ENCODE measurements around the gene OSTF1. TPM values are rescaled to one million over a fixed set of nuclear protein-coding genes. Genes with fewer than 3 reads are reported as not detected.
A peak's percentile ranks its signal among the peaks of the same experiment; 100 is the strongest.

Gene OSTF1
- total and polyA plus RNA-seq, 5 donors from 2014 or later, result 68.2 to 203 (median 144) TPM

DNA sequence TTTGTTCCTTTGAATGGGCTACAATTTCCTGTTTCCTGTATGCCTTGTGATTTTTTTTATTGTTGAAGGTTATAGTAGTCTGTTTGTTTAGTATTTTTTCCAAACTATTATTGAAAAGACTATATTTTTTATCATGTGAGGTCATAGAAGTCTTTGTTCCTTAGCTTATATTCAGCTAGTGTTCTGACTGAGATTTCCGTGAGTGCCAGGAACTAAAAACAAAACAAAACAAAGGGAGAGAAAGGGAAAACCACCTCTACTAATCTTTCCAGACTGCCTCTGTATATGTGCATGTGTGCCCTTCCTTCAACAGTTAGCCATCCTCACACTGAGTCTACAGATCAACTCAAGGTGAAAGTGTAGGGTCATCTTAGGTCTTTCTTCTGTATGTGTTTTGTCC lies 79.0 kb downstream of the OSTF1 start:
- Mint-ChIP-seq H3K36me3 (peaks cover 60% of the 10 kb centered on the region), H3K4me1 (peaks cover 18 to 35% (median 30%) of the 10 kb centered on the region in 4 donors), H3K9me3 (peaks cover 0 to 15% (median 5%) of the 10 kb centered on the region in 7 donors), H3K4me3 (no peak overlapping the region), H3K27me3 (no peaks in the 10 kb centered on the region), H3K27ac (peak overlapping the region; percentile 7 to 79 (median 41))
- ATAC-seq (ENCODE audit: low read depth in 2 of 2), result no peak
- Histone ChIP-seq H3K4me3 (ENCODE audit: low read depth, low read length) (peak overlapping the region; percentile 7), H3K36me3 (ENCODE audit: control insufficient read depth, insufficient read depth, low read length) (peaks cover 16% of the 10 kb centered on the region), H3K27me3 (ENCODE audit: control insufficient read depth, insufficient read depth, low read length) (no peaks in the 10 kb centered on the region), H3K4me1 (ENCODE audit: control insufficient read depth, insufficient read depth, low read length, poor library complexity, severe bottlenecking) (peaks cover 5% of the 10 kb centered on the region), H3K27ac (ENCODE audit: insufficient read depth, low read length, poor library complexity, severe bottlenecking) (no peak overlapping the region), H3K9me3 (ENCODE audit: control insufficient read depth in 2 of 2, low read length in 2 of 2) (peaks cover 0 to 5% of the 10 kb centered on the region in 2 experiments)
- no peak for DNase-seq

DNA sequence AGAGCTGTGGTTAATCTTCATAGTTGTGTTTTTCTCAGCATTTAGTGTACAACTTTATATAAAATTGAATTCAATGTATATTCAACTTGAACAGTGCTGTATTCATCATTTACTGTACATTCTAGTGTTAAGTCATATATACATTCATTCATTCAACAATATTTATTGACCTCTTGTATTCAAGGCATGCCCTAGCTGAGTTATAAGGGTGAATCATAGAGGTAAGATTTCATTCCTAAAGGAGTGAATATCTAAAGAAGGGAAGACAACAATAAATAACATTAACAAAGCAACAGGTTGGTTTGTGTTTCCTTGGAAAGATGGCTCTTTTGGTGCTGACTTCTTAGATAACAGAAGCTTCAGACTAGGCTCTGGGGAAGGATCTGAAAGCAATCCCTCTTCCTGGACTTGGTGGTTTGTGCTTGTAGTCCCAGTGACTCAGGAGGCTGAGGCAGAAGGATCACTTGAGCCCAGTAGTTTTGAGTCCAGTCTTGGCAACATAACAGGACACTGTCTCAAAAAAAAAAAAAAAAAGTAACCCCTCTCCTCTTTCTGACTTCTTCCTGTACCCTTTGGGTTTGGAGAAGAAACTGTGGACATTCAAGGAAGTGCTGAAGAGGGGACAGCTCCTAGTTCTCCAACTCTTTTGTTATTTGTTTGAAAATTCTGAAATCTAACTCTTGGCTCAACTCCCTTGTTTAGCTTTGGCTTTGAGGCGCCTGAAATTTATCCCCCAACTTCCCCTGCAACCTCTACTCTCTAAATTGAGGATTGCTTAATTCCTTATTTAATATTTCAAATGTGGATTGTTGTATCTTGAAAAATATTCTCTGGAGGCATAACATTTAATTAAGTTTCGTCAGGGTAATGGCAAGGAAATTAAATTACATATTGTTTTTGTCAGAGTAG lies 80.2 kb downstream of the OSTF1 start:
- H3K9me3 Mint-ChIP-seq, result peaks cover 0 to 15% (median 5%) of the 10 kb centered on the region in 7 donors
- ATAC-seq (ENCODE audit: low read depth in 2 of 2) (no peak), DNase-seq (no peak)
- H3K27ac Mint-ChIP-seq, result peak overlapping the region in 2 of 3 donors; percentile 79
- Histone ChIP-seq H3K4me1 (ENCODE audit: control insufficient read depth, insufficient read depth, low read length, poor library complexity, severe bottlenecking) (peaks cover 5% of the 10 kb centered on the region), H3K27ac (ENCODE audit: insufficient read depth, low read length, poor library complexity, severe bottlenecking) (no peak overlapping the region), H3K4me3 (ENCODE audit: low read depth, low read length) (no peak overlapping the region), H3K36me3 (ENCODE audit: control insufficient read depth, insufficient read depth, low read length) (peaks cover 16% of the 10 kb centered on the region), H3K27me3 (ENCODE audit: control insufficient read depth, insufficient read depth, low read length) (no peaks in the 10 kb centered on the region), H3K9me3 (ENCODE audit: control insufficient read depth in 2 of 2, low read length in 2 of 2) (peaks cover 0 to 5% of the 10 kb centered on the region in 2 experiments)
- no peaks in the 10 kb centered on the region for H3K27me3 Mint-ChIP-seq
- peaks cover 61% of the 10 kb centered on the region for H3K36me3 Mint-ChIP-seq
- peaks cover 21 to 39% (median 31%) of the 10 kb centered on the region in 4 donors for H3K4me1 Mint-ChIP-seq
- no peak overlapping the region for H3K4me3 Mint-ChIP-seq

DNA sequence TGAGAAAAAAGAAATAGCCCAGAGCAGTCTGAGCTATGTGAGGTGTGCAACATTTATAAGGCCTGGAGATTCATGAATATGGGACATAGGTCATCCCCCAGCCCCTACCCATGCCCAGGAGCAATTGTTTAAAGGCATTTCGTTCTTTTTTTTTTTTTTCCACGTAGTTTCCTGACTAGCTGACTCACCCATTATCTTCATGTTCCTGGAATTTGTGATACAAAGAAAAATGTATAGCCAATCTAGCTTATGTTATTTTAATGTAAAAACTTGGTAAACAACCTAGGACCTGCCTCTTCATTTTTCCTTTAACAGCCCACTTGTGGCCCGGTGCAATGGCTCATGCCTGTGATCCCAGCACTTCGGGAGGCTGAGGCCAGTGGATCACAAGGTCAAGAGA lies 81.3 kb downstream of the OSTF1 start:
- Mint-ChIP-seq H3K27ac (no peak overlapping the region), H3K4me3 (no peak overlapping the region), H3K4me1 (peaks cover 21 to 39% (median 31%) of the 10 kb centered on the region in 4 donors), H3K27me3 (no peaks in the 10 kb centered on the region), H3K9me3 (peaks cover 0 to 15% (median 5%) of the 10 kb centered on the region in 7 donors), H3K36me3 (peaks cover 56% of the 10 kb centered on the region)
- ATAC-seq (ENCODE audit: low read depth in 2 of 2), result no peak
- Histone ChIP-seq H3K4me3 (ENCODE audit: low read depth, low read length) (no peak overlapping the region), H3K27me3 (ENCODE audit: control insufficient read depth, insufficient read depth, low read length) (no peaks in the 10 kb centered on the region), H3K36me3 (ENCODE audit: control insufficient read depth, insufficient read depth, low read length) (peaks cover 14% of the 10 kb centered on the region), H3K27ac (ENCODE audit: insufficient read depth, low read length, poor library complexity, severe bottlenecking) (no peak overlapping the region), H3K9me3 (ENCODE audit: control insufficient read depth in 2 of 2, low read length in 2 of 2) (peaks cover 0 to 5% of the 10 kb centered on the region in 2 experiments), H3K4me1 (ENCODE audit: control insufficient read depth, insufficient read depth, low read length, poor library complexity, severe bottlenecking) (peaks cover 5% of the 10 kb centered on the region)
- no peak for DNase-seq

DNA sequence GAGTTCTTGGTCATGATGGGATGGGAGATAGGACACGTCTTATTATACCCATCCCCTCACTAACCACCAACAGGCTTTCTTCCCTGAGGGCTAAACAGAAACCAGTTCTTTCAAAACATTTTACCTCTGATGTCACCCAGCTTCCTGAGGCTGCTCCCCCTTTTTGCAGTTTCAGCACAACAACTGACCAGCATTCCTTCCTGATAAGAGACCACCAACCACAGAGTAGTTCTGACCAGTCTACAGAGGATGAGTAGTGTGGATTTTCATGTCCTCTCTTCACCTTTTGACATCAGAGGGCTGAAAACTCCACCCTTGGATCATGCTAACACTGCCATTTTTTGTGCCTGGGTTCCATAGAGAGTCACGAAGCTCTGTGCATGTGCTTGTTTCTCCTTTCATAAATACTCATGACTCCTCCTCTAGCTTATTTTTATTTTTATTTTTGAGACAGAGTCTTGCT lies 82.6 kb downstream of the OSTF1 start:
- Mint-ChIP-seq H3K4me1 (peaks cover 21 to 32% (median 31%) of the 10 kb centered on the region in 4 donors), H3K27ac (no peak overlapping the region), H3K27me3 (no peaks in the 10 kb centered on the region), H3K9me3 (peaks cover 0 to 15% (median 5%) of the 10 kb centered on the region in 7 donors), H3K36me3 (peaks cover 49% of the 10 kb centered on the region), H3K4me3 (no peak overlapping the region)
- Histone ChIP-seq H3K4me1 (ENCODE audit: control insufficient read depth, insufficient read depth, low read length, poor library complexity, severe bottlenecking) (peaks cover 5% of the 10 kb centered on the region), H3K4me3 (ENCODE audit: low read depth, low read length) (no peak overlapping the region), H3K27ac (ENCODE audit: insufficient read depth, low read length, poor library complexity, severe bottlenecking) (no peak overlapping the region), H3K9me3 (ENCODE audit: control insufficient read depth in 2 of 2, low read length in 2 of 2) (peaks cover 0 to 5% of the 10 kb centered on the region in 2 experiments), H3K27me3 (ENCODE audit: control insufficient read depth, insufficient read depth, low read length) (no peaks in the 10 kb centered on the region), H3K36me3 (ENCODE audit: control insufficient read depth, insufficient read depth, low read length) (peaks cover 14% of the 10 kb centered on the region)
- DNase-seq, result no peak
- no peak for ATAC-seq (ENCODE audit: low read depth in 2 of 2)

DNA sequence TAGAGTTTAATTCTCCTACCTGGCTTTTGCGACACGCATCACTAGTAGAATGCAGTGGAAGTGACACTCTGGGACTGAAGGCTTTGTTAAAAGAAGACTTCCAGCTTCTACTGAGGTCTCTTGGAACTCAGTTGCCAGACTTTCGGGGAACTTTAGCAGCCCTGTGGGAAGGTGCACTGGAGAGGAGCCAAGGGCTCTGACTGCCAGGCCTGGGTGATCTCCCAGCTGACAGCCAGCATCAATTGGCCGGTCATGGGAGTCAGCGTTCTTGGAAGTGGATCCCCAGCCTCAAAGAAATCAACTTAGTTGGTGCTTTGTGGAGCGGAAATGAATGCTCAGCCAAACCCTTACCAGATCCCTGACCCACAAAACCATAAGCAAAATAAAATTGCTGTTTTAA lies 87.1 kb downstream of the OSTF1 start:
- peaks cover 4% of the 10 kb centered on the region for H3K27me3 Mint-ChIP-seq
- H3K9me3 ChIP-seq (ENCODE audit: control insufficient read depth in 2 of 2, low read length in 2 of 2), result no peaks in the 10 kb centered on the region
- peaks cover 39% of the 10 kb centered on the region for H3K36me3 Mint-ChIP-seq
- DNase-seq (no peak), ATAC-seq (ENCODE audit: low read depth in 2 of 2) (no peak)
- no peak overlapping the region for H3K4me3 Mint-ChIP-seq
- no peaks in the 10 kb centered on the region for H3K27me3 ChIP-seq (ENCODE audit: control insufficient read depth, insufficient read depth, low read length)
- peaks cover 6 to 13% (median 8%) of the 10 kb centered on the region in 4 donors for H3K4me1 Mint-ChIP-seq
- H3K4me3 ChIP-seq (ENCODE audit: low read depth, low read length), result no peak overlapping the region
- H3K9me3 Mint-ChIP-seq, result no peaks in the 10 kb centered on the region
- H3K27ac ChIP-seq (ENCODE audit: insufficient read depth, low read length, poor library complexity, severe bottlenecking), result no peak overlapping the region
- H3K36me3 ChIP-seq (ENCODE audit: control insufficient read depth, insufficient read depth, low read length), result peaks cover 4% of the 10 kb centered on the region
- peak overlapping the region in 1 of 3 donors; percentile 21 for H3K27ac Mint-ChIP-seq
- H3K4me1 ChIP-seq (ENCODE audit: control insufficient read depth, insufficient read depth, low read length, poor library complexity, severe bottlenecking), result no peaks in the 10 kb centered on the region

DNA sequence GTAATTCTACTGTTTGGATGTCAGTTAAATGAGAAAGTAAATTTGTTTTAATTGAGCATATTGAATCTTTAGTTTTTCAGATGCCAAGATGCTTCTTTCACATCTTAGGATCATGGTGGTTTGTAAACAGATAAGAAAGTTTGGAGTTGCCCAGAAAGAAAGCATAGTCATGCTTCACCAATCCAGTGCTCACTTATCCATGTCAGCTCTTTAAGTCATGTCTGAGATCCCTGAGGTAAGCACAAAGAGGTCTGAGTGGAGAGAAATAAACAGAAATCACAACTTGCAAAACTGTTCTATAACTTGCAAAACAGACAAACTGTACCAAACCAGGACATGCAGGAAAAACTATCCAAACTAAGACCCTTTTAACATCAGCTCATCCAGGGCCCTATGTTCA lies 87.7 kb downstream of the OSTF1 start:
- Histone ChIP-seq H3K4me1 (ENCODE audit: control insufficient read depth, insufficient read depth, low read length, poor library complexity, severe bottlenecking) (no peaks in the 10 kb centered on the region), H3K27ac (ENCODE audit: insufficient read depth, low read length, poor library complexity, severe bottlenecking) (no peak overlapping the region), H3K4me3 (ENCODE audit: low read depth, low read length) (no peak overlapping the region), H3K27me3 (ENCODE audit: control insufficient read depth, insufficient read depth, low read length) (no peaks in the 10 kb centered on the region), H3K36me3 (ENCODE audit: control insufficient read depth, insufficient read depth, low read length) (no peaks in the 10 kb centered on the region), H3K9me3 (ENCODE audit: control insufficient read depth in 2 of 2, low read length in 2 of 2) (no peaks in the 10 kb centered on the region)
- peak overlapping the region in 2 of 3 donors; percentile 21 to 37 for H3K27ac Mint-ChIP-seq
- no peaks in the 10 kb centered on the region for H3K9me3 Mint-ChIP-seq
- H3K36me3 Mint-ChIP-seq, result peaks cover 42% of the 10 kb centered on the region
- no peak for ATAC-seq (ENCODE audit: low read depth in 2 of 2)
- no peak for DNase-seq
- H3K4me3 Mint-ChIP-seq, result no peak overlapping the region
- H3K27me3 Mint-ChIP-seq, result peaks cover 4% of the 10 kb centered on the region
- H3K4me1 Mint-ChIP-seq, result peaks cover 6 to 13% (median 8%) of the 10 kb centered on the region in 4 donors

DNA sequence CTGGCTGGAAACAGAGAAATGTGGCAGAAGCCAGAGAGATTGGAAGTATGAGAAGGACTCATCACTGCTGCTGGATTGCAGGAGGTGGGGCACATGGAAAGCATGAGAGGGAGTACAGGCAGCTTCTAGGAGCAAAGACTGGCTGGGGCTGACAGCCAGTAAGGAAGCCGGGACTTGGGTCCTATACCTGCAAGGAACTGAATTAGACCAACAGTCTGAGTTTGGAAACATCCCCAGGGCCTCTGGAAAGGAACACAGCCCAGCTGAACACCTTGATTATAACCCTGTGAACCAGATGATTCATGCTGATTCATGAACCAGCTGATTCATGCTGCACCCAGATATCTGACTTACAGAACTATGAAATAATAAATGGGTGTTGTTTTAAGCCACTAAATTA lies 93.4 kb downstream of the OSTF1 start:
- Histone ChIP-seq H3K36me3 (ENCODE audit: control insufficient read depth, insufficient read depth, low read length) (peaks cover 6% of the 10 kb centered on the region), H3K4me1 (ENCODE audit: control insufficient read depth, insufficient read depth, low read length, poor library complexity, severe bottlenecking) (no peaks in the 10 kb centered on the region), H3K9me3 (ENCODE audit: control insufficient read depth in 2 of 2, low read length in 2 of 2) (no peaks in the 10 kb centered on the region), H3K27ac (ENCODE audit: insufficient read depth, low read length, poor library complexity, severe bottlenecking) (no peak overlapping the region), H3K4me3 (ENCODE audit: low read depth, low read length) (no peak overlapping the region), H3K27me3 (ENCODE audit: control insufficient read depth, insufficient read depth, low read length) (no peaks in the 10 kb centered on the region)
- Mint-ChIP-seq H3K27me3 (peaks cover 6% of the 10 kb centered on the region), H3K4me1 (peaks cover 3 to 15% (median 9%) of the 10 kb centered on the region in 4 donors), H3K36me3 (peaks cover 32% of the 10 kb centered on the region), H3K9me3 (no peaks in the 10 kb centered on the region), H3K4me3 (no peak overlapping the region), H3K27ac (no peak overlapping the region)
- no peak for DNase-seq
- no peak for ATAC-seq (ENCODE audit: low read depth in 2 of 2)
